T-helper 2 cell treated with Interferon-gamma antibody and Interleukin-4, amounts not matched to agents 5 μg/mL and 100 μg/mL, for 36 hours (primary cell): ENCODE measurements around the gene OSBPL3.

Source experiments
- DNase-seq: peaks from one replicate; pipeline ENCODE4 v3.0.0; 2021; ENCODE audit warnings: low spot score
- H3K27ac Mint-ChIP-seq: one replicate; pipeline ENCODE4 v1.8.0; 2021; ENCODE audit warnings: mild to moderate bottlenecking, mixed read lengths
- H3K27me3 Mint-ChIP-seq: one replicate; pipeline ENCODE4 v1.8.0; 2021; ENCODE audit warnings: low read depth, mixed read lengths
- H3K36me3 Mint-ChIP-seq: one replicate; pipeline ENCODE4 v1.8.0; 2021; ENCODE audit warnings: low read depth, mixed read lengths
- H3K4me1 Mint-ChIP-seq: one replicate; pipeline ENCODE4 v1.8.0; 2021; ENCODE audit warnings: low read depth, mixed read lengths
- H3K4me3 Mint-ChIP-seq: one replicate; pipeline ENCODE4 v1.8.0; 2022; ENCODE audit warnings: mild to moderate bottlenecking, moderate library complexity, mixed read lengths
- H3K9me3 Mint-ChIP-seq: one replicate; pipeline ENCODE4 v1.8.0; 2021; ENCODE audit warnings: mixed read lengths

OSBPL3 gene

GRCh38 chr7:24752073-24752800 lies 227.7 kb downstream of the OSBPL3 start:
- H3K9me3 Mint-ChIP-seq, result no peaks in the 10 kb centered on the region
- no peak for DNase-seq
- H3K27me3 Mint-ChIP-seq, result peaks cover 19% of the 10 kb centered on the region
- peaks cover 27% of the 10 kb centered on the region for H3K4me1 Mint-ChIP-seq
- H3K27ac Mint-ChIP-seq, result no peak overlapping the region
- no peak overlapping the region for H3K4me3 Mint-ChIP-seq
- no peaks in the 10 kb centered on the region for H3K36me3 Mint-ChIP-seq

GRCh38 chr7:24751484-24751883 lies 228.5 kb downstream of the OSBPL3 start:
- no peaks in the 10 kb centered on the region for H3K36me3 Mint-ChIP-seq
- peaks cover 15% of the 10 kb centered on the region for H3K27me3 Mint-ChIP-seq
- no peak overlapping the region for H3K4me3 Mint-ChIP-seq
- H3K9me3 Mint-ChIP-seq, result no peaks in the 10 kb centered on the region
- no peak overlapping the region for H3K27ac Mint-ChIP-seq
- peaks cover 24% of the 10 kb centered on the region for H3K4me1 Mint-ChIP-seq
- DNase-seq, result no peak

GRCh38 chr7:24750441-24751055 lies 229.4 kb downstream of the OSBPL3 start:
- H3K36me3 Mint-ChIP-seq, result no peaks in the 10 kb centered on the region
- H3K4me3 Mint-ChIP-seq, result no peak overlapping the region
- peaks cover 9% of the 10 kb centered on the region for H3K27me3 Mint-ChIP-seq
- DNase-seq, result no peak
- H3K4me1 Mint-ChIP-seq, result peaks cover 14% of the 10 kb centered on the region
- H3K27ac Mint-ChIP-seq, result no peak overlapping the region
- no peaks in the 10 kb centered on the region for H3K9me3 Mint-ChIP-seq

- DNase-seq, result no peak
- Mint-ChIP-seq H3K4me1 (peaks cover 3% of the 10 kb centered on the region), H3K27me3 (peaks cover 6% of the 10 kb centered on the region), H3K9me3 (no peaks in the 10 kb centered on the region), H3K27ac (no peak overlapping the region), H3K4me3 (no peak overlapping the region), H3K36me3 (no peaks in the 10 kb centered on the region)
Measured at GRCh38 chr7:24748521-24748920, 231.5 kb downstream of the OSBPL3 start.
